ENCODE results near the gene ENOX2. TPM values are rescaled to one million over a fixed set of nuclear protein-coding genes. Genes with fewer than 3 reads are reported as not detected.

Gene ENOX2
- polyA plus RNA-seq, 1 donor from 2014 or later: 48.7 TPM

- Histone ChIP-seq H3K36me3 (ENCODE audit: insufficient read depth, low read length) (no peaks in the 10 kb centered on the region), H3F3A (ENCODE audit: insufficient read depth, low read length, poor library complexity, severe bottlenecking) (no peaks in the 10 kb centered on the region), H3K4me3 (ENCODE audit: low read length) (no peak overlapping the region), H3K9me3 (ENCODE audit: low read length) (no peaks in the 10 kb centered on the region), H3K79me2 (replicated peaks; ENCODE audit: insufficient read depth, low read length) (no peaks in the 10 kb centered on the region), H4K20me1 (ENCODE audit: insufficient read depth) (no peaks in the 10 kb centered on the region), H3K27ac (ENCODE audit: low read length) (no peak overlapping the region), H3K4me2 (ENCODE audit: low read length) (no peak overlapping the region), H2AFZ (ENCODE audit: low read depth, low read length) (no peak overlapping the region), H3K9ac (ENCODE audit: low read length) (no peak overlapping the region), H3K27me3 (ENCODE audit: insufficient read depth, low read depth, low read length) (no peaks in the 10 kb centered on the region), H3K9me2 (ENCODE audit: insufficient read depth, low read length) (no peaks in the 10 kb centered on the region)
- no peak for TF ChIP-seq MXI1 (conservative IDR thresholded peaks at IDR 0.05; ENCODE audit: poor library complexity, severe bottlenecking)
- TF ChIP-seq EP300 (conservative IDR thresholded peaks at IDR 0.05; ENCODE audit: poor library complexity, severe bottlenecking): no peak
- TF ChIP-seq TAF1 (IDR thresholded peaks at IDR 0.05; ENCODE audit: low read depth): no peak
- TF ChIP-seq CTCF (IDR thresholded peaks at IDR 0.05; ENCODE audit: poor library complexity, severe bottlenecking): no peak
- no peak for TF ChIP-seq REST (IDR thresholded peaks at IDR 0.05; ENCODE audit: borderline replicate concordance)
- TF ChIP-seq EZH2 (IDR thresholded peaks at IDR 0.05; ENCODE audit: borderline replicate concordance, insufficient read depth, low read length, poor library complexity, severe bottlenecking): no peak
- TF ChIP-seq POLR2AphosphoS5 (IDR thresholded peaks at IDR 0.05): no peak
- no peak for TF ChIP-seq RAD21 (conservative IDR thresholded peaks at IDR 0.05)
- no peak for TF ChIP-seq SMC3 (conservative IDR thresholded peaks at IDR 0.05; ENCODE audit: poor library complexity)
Measured at GRCh38 chrX:130895299-130895698, 7.7 kb downstream of the ENOX2 start.

- Histone ChIP-seq H3K9me2 (ENCODE audit: insufficient read depth, low read length) (no peaks in the 10 kb centered on the region), H3K9me3 (ENCODE audit: low read length) (no peaks in the 10 kb centered on the region), H3K4me2 (ENCODE audit: low read length) (no peak overlapping the region), H3K27me3 (ENCODE audit: insufficient read depth, low read depth, low read length) (no peaks in the 10 kb centered on the region), H3K36me3 (ENCODE audit: insufficient read depth, low read length) (no peaks in the 10 kb centered on the region), H3K4me3 (ENCODE audit: low read length) (no peak overlapping the region), H3K79me2 (replicated peaks; ENCODE audit: insufficient read depth, low read length) (no peaks in the 10 kb centered on the region), H3K27ac (ENCODE audit: low read length) (no peak overlapping the region), H3F3A (ENCODE audit: insufficient read depth, low read length, poor library complexity, severe bottlenecking) (no peaks in the 10 kb centered on the region), H2AFZ (ENCODE audit: low read depth, low read length) (no peak overlapping the region), H3K9ac (ENCODE audit: low read length) (no peak overlapping the region), H4K20me1 (ENCODE audit: insufficient read depth) (no peaks in the 10 kb centered on the region)
- TF ChIP-seq MXI1 (conservative IDR thresholded peaks at IDR 0.05; ENCODE audit: poor library complexity, severe bottlenecking): no peak
- no peak for TF ChIP-seq EZH2 (IDR thresholded peaks at IDR 0.05; ENCODE audit: borderline replicate concordance, insufficient read depth, low read length, poor library complexity, severe bottlenecking)
- TF ChIP-seq TAF1 (IDR thresholded peaks at IDR 0.05; ENCODE audit: low read depth): no peak
- no peak for TF ChIP-seq POLR2AphosphoS5 (IDR thresholded peaks at IDR 0.05)
- no peak for TF ChIP-seq SMC3 (conservative IDR thresholded peaks at IDR 0.05; ENCODE audit: poor library complexity)
- TF ChIP-seq REST (IDR thresholded peaks at IDR 0.05; ENCODE audit: borderline replicate concordance): no peak
Measured at GRCh38 chrX:130893356-130894085, 9.5 kb downstream of the ENOX2 start.

Data from neural cell (in vitro differentiated cells).